Skeletal muscle tissue (tissue), 4 donors: ENCODE measurements around the gene LRCH1. TPM values are rescaled to one million over a fixed set of nuclear protein-coding genes. Genes with fewer than 3 reads are reported as not detected.

Experiments
- H3K27ac ChIP-seq: one replicate; pipeline ENCODE4 v1.7.0; 2013; ENCODE audit warnings: mild to moderate bottlenecking, low read depth, low read length, inconsistent platforms
- H3K27me3 ChIP-seq, 3 donors: one replicate each; pipeline ENCODE4 v1.7.0; 2013; ENCODE audit warnings: low read length in 3 of 3; ENCODE audit not compliant: control insufficient read depth in 3 of 3, insufficient read depth in 3 of 3
- H3K36me3 ChIP-seq, 3 donors: one replicate each; pipeline ENCODE4 v1.7.0; 2013; ENCODE audit warnings: low read length in 3 of 3; ENCODE audit not compliant: control insufficient read depth in 3 of 3, insufficient read depth in 3 of 3
- H3K4me1 ChIP-seq, 3 donors: one replicate each; pipeline ENCODE4 v1.7.0; 2013; ENCODE audit warnings: low read length in 3 of 3, mild to moderate bottlenecking in 3 of 3; ENCODE audit not compliant: control insufficient read depth in 3 of 3, insufficient read depth in 3 of 3
- H3K4me3 ChIP-seq, 3 donors: one replicate each; pipeline ENCODE4 v1.7.0; 2013; ENCODE audit warnings: low read length in 3 of 3
- H3K9ac ChIP-seq, 3 donors: one replicate each; pipeline ENCODE4 v1.7.0; 2013; ENCODE audit warnings: low read length in 3 of 3, mild to moderate bottlenecking in 3 of 3, moderate library complexity in 2 of 3, low read depth in 1 of 3
- H3K9me3 ChIP-seq, 3 donors: one replicate each; pipeline ENCODE4 v1.7.0; 2013; ENCODE audit warnings: low read length in 3 of 3; ENCODE audit not compliant: control insufficient read depth in 3 of 3
- total RNA-seq: library from RNA; depleted of rRNA; stranded (reverse); fragments of >200 nt; gene quantifications from one replicate; pipeline ENCODE4 v1.2.3, GENCODE V29; 2014
- donor health status: Osteomylitis.

The LRCH1 gene
- total RNA-seq, 1 donor from 2014 or later: 17.7 TPM

DNA sequence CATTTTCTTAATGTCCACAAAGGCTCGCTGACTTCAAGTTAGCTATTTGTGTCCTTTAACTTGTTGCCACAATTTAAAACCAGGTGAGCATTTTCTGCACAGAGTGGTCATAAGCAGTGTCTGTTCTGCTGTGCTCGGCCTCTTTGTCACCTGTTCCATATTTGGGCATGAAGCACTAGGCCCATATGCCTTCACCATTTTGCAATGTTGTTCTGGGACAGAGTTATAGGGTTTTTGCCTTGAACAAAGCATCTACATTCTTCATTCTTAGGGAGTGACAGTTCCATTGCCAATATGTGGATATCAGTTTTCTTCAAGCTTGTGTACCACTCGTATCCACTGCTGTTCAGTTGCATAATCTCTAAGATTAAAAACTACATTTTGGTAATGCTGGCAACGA lies 56.1 kb downstream of the LRCH1 start:
- H3K4me3 ChIP-seq: no peak overlapping the region
- H3K27ac ChIP-seq: no peak overlapping the region
- H3K9me3 ChIP-seq: no peaks in the 10 kb centered on the region
- H3K27me3 ChIP-seq: no peaks in the 10 kb centered on the region
- H3K4me1 ChIP-seq: peaks cover 12 to 14% (median 12%) of the 10 kb centered on the region in 3 donors
- no peaks in the 10 kb centered on the region for H3K36me3 ChIP-seq
- no peak overlapping the region for H3K9ac ChIP-seq

DNA sequence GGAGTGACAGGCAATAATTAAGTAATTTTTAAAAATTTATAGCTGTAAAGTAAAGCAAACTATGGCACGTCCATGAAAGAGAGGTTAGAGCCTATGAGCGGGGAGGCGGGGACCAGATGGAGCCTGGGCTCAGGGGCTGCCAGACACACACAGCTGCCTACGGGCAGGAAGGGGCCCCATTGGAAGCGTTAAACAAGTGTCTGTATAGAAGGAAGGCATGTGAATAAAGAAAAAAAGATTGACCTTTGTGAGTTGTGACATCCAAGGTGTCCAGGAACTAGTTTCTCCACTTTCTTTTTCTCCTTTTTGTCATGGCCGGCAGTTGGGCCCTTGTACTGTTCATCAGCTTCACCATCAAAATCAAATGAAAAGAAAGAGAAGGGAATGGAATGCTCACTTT lies 56.8 kb downstream of the LRCH1 start:
- no peaks in the 10 kb centered on the region for H3K36me3 ChIP-seq
- H3K27me3 ChIP-seq: no peaks in the 10 kb centered on the region
- H3K4me3 ChIP-seq: no peak overlapping the region
- no peak overlapping the region for H3K27ac ChIP-seq
- H3K9me3 ChIP-seq: no peaks in the 10 kb centered on the region
- no peak overlapping the region for H3K9ac ChIP-seq
- peaks cover 9 to 12% (median 10%) of the 10 kb centered on the region in 3 donors for H3K4me1 ChIP-seq

DNA sequence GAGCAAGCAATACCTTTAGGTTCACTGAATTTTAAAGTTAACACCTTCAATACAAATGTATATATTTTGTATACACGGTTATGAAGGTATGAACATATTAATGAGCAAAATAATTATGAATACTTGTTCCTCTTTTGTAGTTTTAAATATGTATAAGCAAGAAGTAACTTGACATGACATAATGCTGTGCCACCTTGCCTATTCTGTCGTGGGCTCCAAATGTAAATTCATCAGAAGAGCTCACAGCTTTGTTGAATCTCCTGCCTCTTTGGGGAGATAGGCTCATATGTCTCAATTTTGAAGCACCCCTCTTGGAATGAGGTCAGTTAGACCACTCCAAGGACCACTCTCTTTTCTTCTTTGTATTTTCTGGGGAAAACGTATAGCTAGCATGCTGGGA lies 59.3 kb downstream of the LRCH1 start:
- Histone ChIP-seq H3K4me1 (peaks cover 5 to 10% (median 7%) of the 10 kb centered on the region in 3 donors), H3K9ac (no peak overlapping the region), H3K27me3 (no peaks in the 10 kb centered on the region), H3K4me3 (no peak overlapping the region), H3K36me3 (no peaks in the 10 kb centered on the region), H3K9me3 (no peaks in the 10 kb centered on the region), H3K27ac (no peak overlapping the region)

- H3K27ac ChIP-seq: no peak overlapping the region
- no peaks in the 10 kb centered on the region for H3K27me3 ChIP-seq
- no peak overlapping the region for H3K9ac ChIP-seq
- no peaks in the 10 kb centered on the region for H3K36me3 ChIP-seq
- peaks cover 0 to 7% (median 3%) of the 10 kb centered on the region in 3 donors for H3K4me1 ChIP-seq
- H3K4me3 ChIP-seq: no peak overlapping the region
- H3K9me3 ChIP-seq: no peaks in the 10 kb centered on the region
These were observed 60.6 kb downstream of the LRCH1 start for GRCh38 chr13:46613409-46614049.

DNA sequence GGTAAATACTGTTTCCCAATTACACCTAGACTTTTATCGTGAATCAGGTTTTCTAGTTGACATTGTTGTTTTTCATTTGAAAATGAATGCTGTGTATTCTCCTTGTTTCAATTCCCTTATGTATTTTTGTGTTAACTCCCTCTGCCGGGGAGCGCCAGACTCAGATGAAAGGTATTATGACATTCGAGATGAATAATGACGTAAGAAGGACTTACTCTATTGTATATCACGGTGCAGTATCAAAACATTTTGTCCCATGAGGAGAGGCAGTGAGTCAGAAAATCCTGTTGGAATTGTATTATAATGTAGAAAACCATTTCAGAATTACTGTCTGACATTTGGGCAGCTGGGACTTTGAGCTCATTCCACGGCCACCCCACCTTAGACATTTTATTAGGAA lies 61.6 kb downstream of the LRCH1 start:
- Histone ChIP-seq H3K9me3 (no peaks in the 10 kb centered on the region), H3K4me3 (no peak overlapping the region), H3K4me1 (peaks cover 0 to 7% (median 3%) of the 10 kb centered on the region in 3 donors), H3K9ac (no peak overlapping the region), H3K27me3 (no peaks in the 10 kb centered on the region), H3K36me3 (no peaks in the 10 kb centered on the region), H3K27ac (no peak overlapping the region)

DNA sequence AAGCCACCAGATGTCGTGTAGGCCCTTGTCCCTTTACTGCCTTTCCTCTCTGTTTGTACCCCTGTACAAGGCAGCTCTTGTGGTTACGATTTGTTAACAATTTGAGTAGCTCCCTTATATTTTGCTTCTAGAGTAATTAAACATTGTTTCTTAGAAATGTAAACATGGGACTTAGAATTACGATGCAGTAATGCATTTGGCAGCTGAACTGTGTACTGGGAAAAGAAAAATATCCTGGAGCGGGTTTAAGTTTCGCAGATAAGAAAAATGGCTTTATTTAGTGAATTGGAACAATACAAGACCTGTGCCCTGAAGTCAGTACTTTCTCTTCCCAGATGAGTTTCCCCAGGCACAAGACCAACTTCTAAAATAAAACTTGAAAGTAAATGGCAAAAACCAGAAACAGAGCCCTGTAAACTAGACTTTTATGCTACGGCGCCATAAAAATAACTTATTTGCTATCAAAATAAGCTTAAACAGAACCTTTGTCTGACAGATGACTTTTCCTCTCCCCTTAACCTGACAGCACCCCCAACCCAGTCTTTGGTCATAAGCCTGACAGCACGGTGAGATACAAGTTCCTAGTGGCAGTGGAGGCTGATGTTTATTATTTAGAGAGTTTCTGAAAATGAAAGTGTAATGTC lies 63.0 kb downstream of the LRCH1 start:
- H3K27me3 ChIP-seq: no peaks in the 10 kb centered on the region
- peaks cover 0 to 9% (median 3%) of the 10 kb centered on the region in 3 donors for H3K4me1 ChIP-seq
- peak overlapping the region in 1 of 3 donors; percentile 39 for H3K4me3 ChIP-seq
- peak overlapping the region; percentile 66 for H3K27ac ChIP-seq
- peak overlapping the region in 2 of 3 donors; percentile 39 to 52 for H3K9ac ChIP-seq
- H3K9me3 ChIP-seq: no peaks in the 10 kb centered on the region
- no peaks in the 10 kb centered on the region for H3K36me3 ChIP-seq

DNA sequence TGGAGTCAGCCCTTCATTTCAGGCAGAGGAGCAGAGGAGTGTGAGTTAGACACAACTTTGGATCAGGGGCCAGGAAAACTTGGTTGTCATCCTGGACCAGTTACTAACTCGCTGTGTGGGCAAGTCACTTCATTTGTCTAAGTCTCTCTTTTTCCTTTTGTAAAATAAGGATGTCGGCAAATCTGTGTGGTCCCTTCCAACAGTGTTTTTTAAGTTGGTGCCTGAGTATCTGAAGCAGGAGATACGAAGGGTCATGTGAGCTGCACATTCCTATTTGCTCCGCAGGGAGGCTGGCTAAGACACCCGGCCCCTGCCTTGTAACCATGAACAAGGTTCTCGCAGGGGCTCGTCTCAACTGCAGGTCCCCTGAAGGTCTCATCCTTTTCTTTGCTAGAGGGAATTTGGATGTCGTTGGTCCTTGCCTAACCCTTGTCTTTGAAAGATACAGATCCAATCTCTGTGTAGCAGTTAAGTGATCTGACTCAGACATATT lies 64.3 kb downstream of the LRCH1 start:
- Histone ChIP-seq H3K9ac (no peak overlapping the region), H3K36me3 (no peaks in the 10 kb centered on the region), H3K4me3 (no peak overlapping the region), H3K4me1 (peaks cover 0 to 12% (median 3%) of the 10 kb centered on the region in 3 donors), H3K27ac (peak overlapping the region; percentile 12), H3K27me3 (no peaks in the 10 kb centered on the region), H3K9me3 (no peaks in the 10 kb centered on the region)

- H3K36me3 ChIP-seq: no peaks in the 10 kb centered on the region
- no peak overlapping the region for H3K9ac ChIP-seq
- no peak overlapping the region for H3K4me3 ChIP-seq
- H3K4me1 ChIP-seq: peaks cover 0 to 12% (median 7%) of the 10 kb centered on the region in 3 donors
- no peak overlapping the region for H3K27ac ChIP-seq
- H3K9me3 ChIP-seq: no peaks in the 10 kb centered on the region
- H3K27me3 ChIP-seq: no peaks in the 10 kb centered on the region
These were observed 64.9 kb downstream of the LRCH1 start for GRCh38 chr13:46617885-46618284.

DNA sequence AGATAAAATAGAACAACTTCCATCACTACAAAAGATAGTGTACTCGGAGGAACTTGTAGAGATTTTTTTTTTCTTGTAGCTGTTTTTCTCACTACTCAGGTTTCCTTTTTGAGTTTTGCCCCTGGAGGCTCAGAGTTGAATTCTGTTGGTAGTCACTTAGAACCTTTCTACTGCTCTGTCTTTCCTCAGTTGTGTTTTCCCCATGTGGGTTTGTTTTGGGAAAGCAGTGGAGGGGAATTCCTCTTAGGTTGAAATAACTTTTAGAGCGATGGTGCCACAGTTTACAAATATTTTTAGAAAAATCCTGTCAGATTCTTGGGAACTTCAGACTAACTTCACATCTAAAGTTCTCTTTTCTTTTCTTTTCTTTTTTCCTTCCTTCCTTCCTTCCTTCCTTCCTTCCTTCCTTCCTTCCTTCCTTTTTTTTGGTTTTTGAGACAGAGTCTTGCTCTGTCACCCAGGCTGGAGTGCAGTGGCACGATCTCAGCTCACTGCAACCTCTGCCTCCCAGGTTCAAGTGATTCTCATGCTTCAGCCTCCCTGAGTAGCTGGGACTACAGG lies 65.8 kb downstream of the LRCH1 start:
- Histone ChIP-seq H3K36me3 (no peaks in the 10 kb centered on the region), H3K4me3 (no peak overlapping the region), H3K4me1 (peaks cover 0 to 12% (median 10%) of the 10 kb centered on the region in 3 donors), H3K9me3 (no peaks in the 10 kb centered on the region), H3K27ac (no peak overlapping the region), H3K27me3 (no peaks in the 10 kb centered on the region), H3K9ac (no peak overlapping the region)

GRCh38 chr13:46620029-46620428 lies 67.1 kb downstream of the LRCH1 start:
- Histone ChIP-seq H3K36me3 (no peaks in the 10 kb centered on the region), H3K27ac (no peak overlapping the region), H3K9me3 (no peaks in the 10 kb centered on the region), H3K4me1 (peaks cover 0 to 12% (median 10%) of the 10 kb centered on the region in 3 donors), H3K9ac (no peak overlapping the region), H3K4me3 (no peak overlapping the region), H3K27me3 (no peaks in the 10 kb centered on the region)
